Epithelial cell of esophagus (primary cell): ENCODE measurements around the gene MAX.

Experiments
- DNase-seq: peaks from one replicate; pipeline ENCODE4 v3.0.0; 2010; ENCODE audit warnings: low read depth
- H3K4me3 ChIP-seq: 2 replicates; pipeline ENCODE4 v1.5.1; 2011; ENCODE audit warnings: mild to moderate bottlenecking, low read length, control low read depth
- CTCF ChIP-seq: IDR thresholded peaks from 2 replicates; pipeline ENCODE4 v1.5.1; 2011; ENCODE audit warnings: low read depth, mild to moderate bottlenecking, low read length, control low read depth, inconsistent platforms; ENCODE audit not compliant: insufficient read depth; ENCODE audit errors: missing control alignments

The MAX gene

DNA sequence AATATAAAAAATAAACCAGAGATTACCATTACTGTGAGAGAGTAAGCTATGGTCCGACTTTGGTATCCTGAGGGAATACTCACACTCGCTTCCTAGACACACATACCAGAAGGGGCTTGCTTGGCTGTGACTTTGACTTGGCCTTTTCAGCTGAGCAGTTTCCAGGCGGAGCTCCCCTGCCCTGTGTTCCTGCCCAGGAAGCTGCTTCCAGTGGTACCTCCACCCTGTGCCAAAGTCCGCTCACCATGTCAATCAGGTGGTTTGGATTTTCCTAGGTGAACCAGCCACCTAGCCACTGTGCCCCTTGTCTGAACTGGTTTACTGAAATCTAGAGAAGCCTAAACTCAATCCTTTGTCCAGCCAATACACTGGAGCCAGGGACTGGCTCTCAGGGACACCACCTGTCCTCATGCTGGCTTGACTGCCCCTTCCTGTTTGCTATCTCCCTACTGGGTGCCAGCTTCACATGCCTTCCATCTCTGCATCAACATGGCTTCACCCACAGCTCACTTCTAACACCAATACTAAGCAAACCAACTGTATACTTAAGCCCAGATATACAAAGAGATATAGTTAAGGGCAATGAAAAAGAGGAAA, 28.6 kb downstream of the MAX start:
- no peak for DNase-seq
- no peak overlapping the region for H3K4me3 ChIP-seq
- TF ChIP-seq CTCF, result no peak

- no peak overlapping the region for H3K4me3 ChIP-seq
- TF ChIP-seq CTCF, result no peak
- DNase-seq, result peak; percentile 24
These were observed 29.4 kb downstream of the MAX start for GRCh38 chr14:65072937-65073336.

- no peak overlapping the region for H3K4me3 ChIP-seq
- no peak for DNase-seq
- TF ChIP-seq CTCF, result no peak
These were observed 30.1 kb downstream of the MAX start for GRCh38 chr14:65072256-65072655.

- no peak overlapping the region for H3K4me3 ChIP-seq
- DNase-seq, result no peak
- no peak for TF ChIP-seq CTCF
These were observed 30.8 kb downstream of the MAX start for GRCh38 chr14:65071544-65071943.

GRCh38 chr14:65070471-65070976, 31.8 kb downstream of the MAX start:
- peak; percentile 74 for DNase-seq
- TF ChIP-seq CTCF, result no peak
- peak overlapping the region; percentile 22 for H3K4me3 ChIP-seq

GRCh38 chr14:65069874-65070413, 32.4 kb downstream of the MAX start:
- no peak overlapping the region for H3K4me3 ChIP-seq
- no peak for TF ChIP-seq CTCF
- DNase-seq, result peak; percentile 50

DNA sequence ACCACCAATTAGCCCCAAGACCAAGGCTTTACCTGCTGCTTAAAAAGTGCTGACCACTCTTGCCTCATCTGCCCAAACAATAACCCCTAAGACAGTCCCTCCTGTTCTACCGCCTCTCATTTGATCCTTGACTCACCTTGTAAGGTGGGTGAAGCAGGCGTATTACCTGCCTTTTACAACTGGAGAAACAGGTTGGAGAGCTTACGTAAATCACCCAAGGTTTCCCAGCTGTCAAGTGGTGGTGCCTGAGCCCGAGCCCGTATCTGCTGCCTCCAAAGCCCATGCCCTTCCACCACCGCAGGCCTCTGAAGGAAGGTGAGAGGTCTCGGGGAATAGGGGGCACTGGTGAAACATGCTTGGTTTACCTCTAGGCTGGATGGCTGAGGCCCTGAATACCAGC, 36.6 kb downstream of the MAX start:
- no peak for TF ChIP-seq CTCF
- H3K4me3 ChIP-seq, result no peak overlapping the region

More for the DNA sequence above, 36.6 kb downstream of the MAX start:
- DNase-seq, result peak; percentile 71
